H1 (cell line): ENCODE data around the gene CEACAM16. TPM values are rescaled to one million over a fixed set of nuclear protein-coding genes. Genes with fewer than 3 reads are reported as not detected.

Experiments
- CTCF ChIA-PET: fragments of 300-600 bp; sonication (Branson Sonifier 250); formaldehyde crosslinking; loops from one replicate; lab custom pipeline; 2021; ENCODE audit not compliant: partially characterized antibody; lab: Charles Lee
- POLR2A ChIA-PET: fragments of 300-600 bp; sonication (Branson Sonifier 250); formaldehyde crosslinking; loops from one replicate; lab custom pipeline; 2021; ENCODE audit warnings: inconsistent platforms; ENCODE audit not compliant: partially characterized antibody; lab: Charles Lee
- DNase-seq, 2 experiments: peaks; one replicate each; pipeline versions ENCODE4 v3.0.0 to v3.0.0-alpha.2; 2010 to 2022; ENCODE audit warnings: low spot score in 2 of 2, low read depth in 1 of 2, mixed read lengths in 1 of 2
- FAIRE-seq: peaks from 2 replicates; lab custom pipeline; 2011; peaks lifted over from hg19 to GRCh38; lab: Jason Lieb, UNC
- H2AFZ ChIP-seq: 2 replicates; pipeline ENCODE4 v1.8.1; 2012; ENCODE audit warnings: low read length, inconsistent platforms
- H2AK5ac ChIP-seq: 2 replicates; pipeline ENCODE4 v1.6.1; 2013; ENCODE audit warnings: low read depth, low read length
- H2BK120ac ChIP-seq: replicated peaks from 2 replicates; pipeline ENCODE3; 2013; ENCODE audit warnings: low read depth, low read length, inconsistent platforms
- H2BK12ac ChIP-seq: 2 replicates; pipeline ENCODE4 v1.6.1; 2013; ENCODE audit warnings: low read depth, low read length
- H2BK15ac ChIP-seq: 2 replicates; pipeline ENCODE4 v1.6.1; 2013; ENCODE audit warnings: low read length
- H2BK20ac ChIP-seq: 2 replicates; pipeline ENCODE4 v1.6.1; 2013; ENCODE audit warnings: low read length
- H2BK5ac ChIP-seq: 2 replicates; pipeline ENCODE4 v1.6.1; 2013; ENCODE audit warnings: low read depth, low read length
- H3K14ac ChIP-seq: 2 replicates; pipeline ENCODE4 v1.6.1; 2013; ENCODE audit warnings: inconsistent platforms; ENCODE audit not compliant: insufficient read length
- H3K18ac ChIP-seq: 2 replicates; pipeline ENCODE4 v1.6.1; 2013; ENCODE audit warnings: low read length; ENCODE audit errors: extremely low read depth
- H3K23ac ChIP-seq: 2 replicates; pipeline ENCODE4 v1.6.1; 2013; ENCODE audit warnings: inconsistent platforms; ENCODE audit not compliant: insufficient read length
- H3K23me2 ChIP-seq: 2 replicates; pipeline ENCODE4 v1.6.1; 2013; ENCODE audit warnings: low read depth, low read length
- H3K27ac ChIP-seq: 2 replicates; pipeline ENCODE4 v1.6.1; 2011; ENCODE audit warnings: low read depth, low read length, inconsistent platforms
- H3K27me3 ChIP-seq, 4 experiments: replicated peaks in 1 of 4; 1 replicate in 1 of 4; 2 replicates in 3 of 4; pipeline versions ENCODE4 v1.6.1 to v1.8.1; 2011 to 2013; ENCODE audit warnings: low read length in 3 of 4, mild to moderate bottlenecking in 3 of 4, inconsistent platforms in 2 of 4, mixed read lengths in 2 of 4, moderate library complexity in 1 of 4; ENCODE audit not compliant: control insufficient read depth in 3 of 4, insufficient read depth in 3 of 4; ENCODE audit errors: extremely low read depth in 1 of 4
- H3K36me3 ChIP-seq, 4 experiments: 2 replicates each; pipeline versions ENCODE4 v1.6.1 to v1.8.1; 2011 to 2013; ENCODE audit warnings: mild to moderate bottlenecking in 4 of 4, low read length in 3 of 4, moderate library complexity in 2 of 4, control low read depth in 1 of 4, inconsistent platforms in 1 of 4; ENCODE audit not compliant: insufficient read depth in 4 of 4, control insufficient read depth in 2 of 4
- H3K4ac ChIP-seq: replicated peaks from 2 replicates; pipeline ENCODE3; 2013; ENCODE audit warnings: low read length, low read depth, mixed read lengths, inconsistent platforms; ENCODE audit not compliant: insufficient read length
- H3K4me1 ChIP-seq, 4 experiments: replicated peaks in 1 of 4; 1 replicate in 1 of 4; 2 replicates in 3 of 4; pipeline versions ENCODE4 v1.6.1 to v1.8.1; 2011 to 2013; ENCODE audit warnings: low read length in 3 of 4, inconsistent platforms in 2 of 4, mixed read lengths in 1 of 4; ENCODE audit not compliant: insufficient read depth in 4 of 4, control insufficient read depth in 3 of 4
- H3K4me2 ChIP-seq, 2 experiments: 2 replicates each; pipeline versions ENCODE4 v1.6.1 to v1.8.1; 2011 to 2013; ENCODE audit warnings: low read depth in 2 of 2, low read length in 2 of 2, control low read depth in 1 of 2, inconsistent platforms in 1 of 2, mild to moderate bottlenecking in 1 of 2; ENCODE audit not compliant: insufficient read depth in 1 of 2
- H3K4me3 ChIP-seq, 4 experiments: fragments of 200-600, 300-600 bp in 1 of 4; sonication (generic), shearing (Covaris generic), sonication (Bioruptor Twin) in 1 of 4; 2 replicates each; pipeline versions ENCODE4 v1.5.1 to v1.8.1; 2011 to 2016; ENCODE audit warnings: low read length in 4 of 4, low read depth in 3 of 4, control low read depth in 2 of 4, inconsistent platforms in 2 of 4, mild to moderate bottlenecking in 2 of 4, mixed read lengths in 1 of 4, moderate library complexity in 1 of 4; ENCODE audit not compliant: insufficient read depth in 2 of 4; ENCODE audit errors: extremely low read depth in 1 of 4
- H3K56ac ChIP-seq: replicated peaks from 2 replicates; pipeline ENCODE3; 2013; ENCODE audit warnings: low read depth, mild to moderate bottlenecking, mixed read lengths, low read length, inconsistent platforms; ENCODE audit not compliant: insufficient read length
- H3K79me1 ChIP-seq: 2 replicates; pipeline ENCODE4 v1.6.1; 2013; ENCODE audit warnings: low read depth, low read length, control low read depth
- H3K79me2 ChIP-seq, 2 experiments: 2 replicates each; pipeline versions ENCODE4 v1.6.1 to v1.8.1; 2012 to 2013; ENCODE audit warnings: low read length in 2 of 2, mild to moderate bottlenecking in 2 of 2, inconsistent platforms in 1 of 2; ENCODE audit not compliant: insufficient read depth in 2 of 2, control insufficient read depth in 1 of 2
- H3K9ac ChIP-seq, 4 experiments: replicated peaks in 1 of 4; 1 replicate in 1 of 4; 2 replicates in 3 of 4; pipeline versions ENCODE4 v1.6.1 to v1.8.1; 2011 to 2013; ENCODE audit warnings: low read depth in 3 of 4, low read length in 3 of 4, control low read depth in 2 of 4, mild to moderate bottlenecking in 2 of 4, moderate library complexity in 2 of 4, inconsistent platforms in 1 of 4; ENCODE audit errors: extremely low read depth in 1 of 4
- H3K9me3 ChIP-seq, 2 experiments: 2 replicates each; pipeline versions ENCODE4 v1.6.1 to v1.8.1; 2012 to 2013; ENCODE audit warnings: mild to moderate bottlenecking in 2 of 2, moderate library complexity in 2 of 2, control low read depth in 1 of 2, inconsistent platforms in 1 of 2, low read depth in 1 of 2, low read length in 1 of 2, mixed read lengths in 1 of 2; ENCODE audit not compliant: insufficient read depth in 2 of 2
- H4K20me1 ChIP-seq, 2 experiments: replicated peaks in 1 of 2; 2 replicates each; pipeline versions ENCODE3 to v1.8.1; 2011 to 2013; ENCODE audit warnings: inconsistent platforms in 2 of 2, low read length in 2 of 2, mild to moderate bottlenecking in 1 of 2; ENCODE audit not compliant: insufficient read depth in 2 of 2, control insufficient read depth in 1 of 2
- H4K5ac ChIP-seq: 2 replicates; pipeline ENCODE4 v1.6.1; 2013; ENCODE audit warnings: low read length, low read depth, mixed read lengths, inconsistent platforms; ENCODE audit not compliant: insufficient read length
- H4K8ac ChIP-seq: 2 replicates; pipeline ENCODE4 v1.8.0; 2013; ENCODE audit warnings: mild to moderate bottlenecking, moderate library complexity, low read length, inconsistent platforms; ENCODE audit not compliant: insufficient read depth; ENCODE audit errors: extremely low read depth
- H4K91ac ChIP-seq: replicated peaks from 2 replicates; pipeline ENCODE3; 2013; ENCODE audit warnings: low read length, mixed read lengths, inconsistent platforms; ENCODE audit not compliant: insufficient read length
- CREB1 ChIP-seq: IDR thresholded peaks from 2 replicates; pipeline ENCODE4 v1.6.1; 2012; ENCODE audit warnings: inconsistent platforms
- CTBP2 ChIP-seq: IDR thresholded peaks from 2 replicates; pipeline ENCODE4 v1.7.0; 2011; ENCODE audit warnings: borderline replicate concordance, mild to moderate bottlenecking, moderate library complexity, mixed read lengths, low read length; ENCODE audit not compliant: insufficient read depth, insufficient read length
- GTF2F1 ChIP-seq: IDR thresholded peaks from 2 replicates; pipeline ENCODE4 v1.6.1; 2012; ENCODE audit warnings: low read depth, low read length, improper control_type of control experiment, borderline replicate concordance
- KDM1A ChIP-seq: fragments of 200-600, 300-600 bp; sonication (generic); IDR thresholded peaks from 2 replicates; pipeline ENCODE4 v1.7.1; 2016; ENCODE audit warnings: mild to moderate bottlenecking, low read length, borderline replicate concordance
- WGBS, 2 experiments: shearing (Covaris generic) in 1 of 2; methylation state at CpG; one replicate each; pipeline versions ENCODE4 v1.1.6 to v1.1.7; 2013 to 2015; ENCODE audit warnings: low lambda C conversion rate in 2 of 2, mixed read lengths in 2 of 2, inconsistent platforms in 1 of 2, low coverage in 1 of 2, missing lambda C conversion rate in 1 of 2; ENCODE audit not compliant: insufficient replicate concordance in 2 of 2, insufficient coverage in 1 of 2, insufficient read length in 1 of 2; ENCODE audit errors: extremely low coverage in 1 of 2, missing lambda C conversion rate in 1 of 2; 5-methylcytosine and 5-hydroxymethylcytosine counted together
- polyA plus RNA-seq, 7 experiments: library from polyadenylated mRNA; depleted of rRNA in 3 of 7; stranded (reverse) in 5 of 7; unstranded in 2 of 7; fragments of >200 nt in 5 of 7; fragments of 200-250 nt in 2 of 7; gene quantifications; 1 replicate in 5 of 7; 2 replicates in 1 of 7; 4 replicates in 1 of 7; pipeline versions ENCODE4 v1.2.1 to v1.2.3, GENCODE V29; 2011 to 2013; ENCODE audit warnings: missing spikeins in 2 of 7, mixed read lengths in 2 of 7
- total RNA-seq: library from RNA; stranded (reverse); fragmentation: NEBNext Ultra II Directional; extraction: Animal tissue kit (Norgen Biotek cat#: 25700); gene quantifications from 2 replicates; pipeline ENCODE4 v1.2.1, GENCODE V29; 2021
- TF ChIP-seq, protein P1 (sequence below): IDR thresholded peaks from 2 replicates; pipeline ENCODE4 v1.6.1; 2011; ENCODE audit warnings: low read length, improper control_type of control experiment

The CEACAM16 gene
- total and polyA plus RNA-seq, 2 of the 8 experiments (the other 6 are each of a cell fraction or from before 2014, with no cell fraction given), result not detected

DNA sequence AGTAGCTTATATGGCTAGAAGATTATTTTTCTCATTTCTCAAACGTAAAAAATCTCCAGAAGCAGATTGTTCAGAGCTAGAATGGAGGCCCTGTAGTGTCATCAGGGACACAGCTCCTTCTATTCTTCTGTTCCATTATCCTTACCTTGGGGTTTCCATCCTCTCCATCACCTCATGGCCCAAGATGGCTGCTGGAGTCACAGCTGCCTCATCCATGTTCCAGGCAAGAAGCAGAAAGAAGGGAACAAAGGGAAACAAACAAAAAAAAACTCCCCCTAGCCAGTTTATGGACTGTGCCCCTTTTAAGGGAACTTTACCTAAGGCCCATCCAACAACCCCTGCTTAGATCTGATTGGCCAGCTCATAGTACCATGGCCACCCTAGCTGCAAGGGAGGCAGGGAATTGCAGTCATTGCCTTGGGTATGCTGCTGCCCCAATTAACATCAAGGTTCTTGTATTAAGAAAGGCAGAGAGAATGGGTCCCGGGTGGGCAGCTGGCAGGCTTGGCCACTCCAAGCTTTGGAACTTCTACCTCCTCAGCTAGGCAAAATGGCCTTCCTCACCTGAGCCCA, 15.7 kb downstream of the CEACAM16 start:
- H3K23me2 ChIP-seq, result no peaks in the 10 kb centered on the region; the same call in 1 of the 2 replicates
- H4K8ac ChIP-seq, result no peak overlapping the region
- peaks cover 8 to 14% of the 10 kb centered on the region in 2 experiments for H3K9me3 ChIP-seq
- H3K14ac ChIP-seq, result no peak overlapping the region
- H3K23ac ChIP-seq, result no peak overlapping the region
- H3K79me1 ChIP-seq, result no peaks in the 10 kb centered on the region
- H4K20me1 ChIP-seq, result no peaks in the 10 kb centered on the region
- no peak overlapping the region for H3K4me2 ChIP-seq
- 50% methylated on average over 2 of the region's 2 CpGs; no CpG with 5 or more reads in 1 of the 2 experiments for WGBS, 2 experiments
- H3K4ac ChIP-seq, result no peak overlapping the region
- TF ChIP-seq GTF2F1 (no peak), CTBP2 (no peak), KDM1A (peak; percentile 55; the same call in 1 of the 2 replicates), CREB1 (no peak)
- TF ChIP-seq, protein P1, sequence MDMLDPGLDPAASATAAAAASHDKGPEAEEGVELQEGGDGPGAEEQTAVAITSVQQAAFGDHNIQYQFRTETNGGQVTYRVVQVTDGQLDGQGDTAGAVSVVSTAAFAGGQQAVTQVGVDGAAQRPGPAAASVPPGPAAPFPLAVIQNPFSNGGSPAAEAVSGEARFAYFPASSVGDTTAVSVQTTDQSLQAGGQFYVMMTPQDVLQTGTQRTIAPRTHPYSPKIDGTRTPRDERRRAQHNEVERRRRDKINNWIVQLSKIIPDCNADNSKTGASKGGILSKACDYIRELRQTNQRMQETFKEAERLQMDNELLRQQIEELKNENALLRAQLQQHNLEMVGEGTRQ, result no peak
- H3K56ac ChIP-seq, result no peak overlapping the region
- no peaks in the 10 kb centered on the region; a peak in 1 of 8 replicates for H3K36me3 ChIP-seq
- DNase-seq (no peak), FAIRE-seq (no peak)
- no peaks in the 10 kb centered on the region for H3K79me2 ChIP-seq
- H3K27me3 ChIP-seq, result no peaks in the 10 kb centered on the region
- peaks cover 0 to 9% (median 8%) of the 10 kb centered on the region in 4 experiments; a peak in 6 of 7 replicates for H3K4me1 ChIP-seq
- POLR2A ChIA-PET, result interaction anchor here (0.8 to 1.5 kb wide), 2 partner anchors 9 to 20 kb away, joined by 4 read pairs; no protein-coding TSS in a partner anchor
- no peak overlapping the region for H2BK5ac ChIP-seq
- H3K4me3 ChIP-seq, result no peak overlapping the region
- no peak overlapping the region for H3K27ac ChIP-seq
- H4K91ac ChIP-seq, result no peak overlapping the region
- H2BK12ac ChIP-seq, result no peak overlapping the region
- peak overlapping the region; percentile 29; the same call in 1 of the 2 replicates for H2BK15ac ChIP-seq
- H2AFZ ChIP-seq, result no peak overlapping the region
- H2AK5ac ChIP-seq, result no peak overlapping the region; the same call in 1 of the 2 replicates
- H3K18ac ChIP-seq, result no peak overlapping the region
- H4K5ac ChIP-seq, result no peak overlapping the region
- CTCF ChIA-PET, result interaction anchor here (0.7 to 20.6 kb wide), 8 partner anchors 9 to 144 kb away, joined by 3 to 468 read pairs (median 6); partner anchors contain the start of gene BCAM
- no peak overlapping the region for H3K9ac ChIP-seq
- H2BK120ac ChIP-seq, result no peak overlapping the region
- no peak overlapping the region for H2BK20ac ChIP-seq
